ENCODE measurements around the gene NCKAP5. TPM values are rescaled to one million over a fixed set of nuclear protein-coding genes. Genes with fewer than 3 reads are reported as not detected.

Gene NCKAP5
- total RNA-seq, 1 donor from 2014 or later, result 7.9 TPM

DNA sequence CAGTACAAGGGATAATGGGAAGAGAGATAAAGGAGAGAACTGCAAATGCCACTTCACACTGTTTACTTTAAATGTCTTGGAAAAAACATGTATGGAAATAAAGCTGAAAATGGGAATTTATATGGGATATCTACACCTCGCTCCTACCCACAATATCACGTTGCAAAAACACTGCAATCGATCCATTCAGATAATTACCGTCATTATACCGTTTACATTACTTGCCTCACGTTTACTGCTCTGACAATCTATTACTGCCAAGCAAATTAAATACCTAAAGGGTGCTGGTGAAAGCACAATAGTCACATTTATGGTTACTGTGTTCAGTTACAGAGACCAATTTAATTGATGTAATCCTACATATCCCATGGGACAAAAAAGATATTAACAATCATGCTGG is 683.6 kb downstream of the NCKAP5 start:
- DNase-seq (ENCODE audit: low spot score), result no peak

DNA sequence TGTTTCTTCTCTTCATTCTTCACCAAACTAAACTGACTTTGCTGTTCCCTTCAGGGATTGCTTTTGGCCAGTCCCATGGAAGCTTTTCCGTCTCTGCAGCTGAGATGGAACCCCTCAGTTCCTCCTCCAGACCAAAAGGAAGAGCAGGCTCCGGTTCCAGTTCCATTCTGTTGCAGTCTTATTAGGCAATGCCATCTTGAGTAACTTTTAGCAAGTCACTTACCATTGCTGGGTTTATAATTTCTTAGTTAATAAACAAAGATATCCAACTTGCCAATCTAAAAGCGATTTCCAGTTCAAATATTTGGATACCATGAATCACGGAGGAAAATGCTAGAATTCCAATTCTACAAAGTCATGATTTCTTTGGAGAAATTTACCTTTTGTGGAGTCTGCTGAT is 684.0 kb downstream of the NCKAP5 start:
- DNase-seq (ENCODE audit: low spot score), result no peak

DNA sequence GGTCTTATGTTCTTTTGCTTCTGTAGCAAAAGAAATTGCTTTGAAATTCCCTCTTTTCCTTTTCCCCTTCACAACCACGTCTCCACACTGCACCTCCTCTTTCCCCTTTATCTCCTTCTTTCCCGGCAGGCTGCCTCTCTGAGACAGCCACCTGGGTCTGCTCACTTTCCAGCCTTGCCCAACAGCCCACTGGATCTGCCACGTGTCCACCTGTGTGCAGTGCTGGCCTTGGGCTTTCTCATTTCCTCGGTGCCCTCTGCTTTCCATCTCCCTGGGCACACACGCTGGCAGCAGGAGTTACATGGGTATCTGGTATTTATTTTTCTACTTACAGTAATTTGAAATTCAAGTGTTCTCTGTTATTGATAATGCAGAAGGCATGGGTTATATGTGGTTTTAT is 684.8 kb downstream of the NCKAP5 start:
- no peak for DNase-seq (ENCODE audit: low spot score)

DNA sequence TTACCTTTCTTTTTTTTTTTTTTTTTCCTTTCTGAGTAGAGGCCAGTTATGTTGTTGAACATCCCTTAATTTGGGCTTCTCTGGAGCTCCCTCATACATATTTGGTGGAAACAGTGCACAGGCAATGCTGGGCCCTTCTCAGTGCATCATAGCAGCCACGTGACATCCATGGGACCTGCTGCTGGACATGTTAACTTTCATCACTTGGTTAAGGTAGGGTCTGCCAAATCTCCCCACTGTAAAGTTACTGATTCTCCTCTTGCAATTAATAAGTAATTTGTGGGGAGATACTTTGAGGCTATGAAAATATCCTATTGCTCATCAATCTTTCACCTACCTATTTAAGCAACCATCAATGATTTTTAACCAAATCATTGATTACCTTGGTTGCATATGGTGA is 686.7 kb downstream of the NCKAP5 start:
- DNase-seq (ENCODE audit: low spot score), result no peak

DNA sequence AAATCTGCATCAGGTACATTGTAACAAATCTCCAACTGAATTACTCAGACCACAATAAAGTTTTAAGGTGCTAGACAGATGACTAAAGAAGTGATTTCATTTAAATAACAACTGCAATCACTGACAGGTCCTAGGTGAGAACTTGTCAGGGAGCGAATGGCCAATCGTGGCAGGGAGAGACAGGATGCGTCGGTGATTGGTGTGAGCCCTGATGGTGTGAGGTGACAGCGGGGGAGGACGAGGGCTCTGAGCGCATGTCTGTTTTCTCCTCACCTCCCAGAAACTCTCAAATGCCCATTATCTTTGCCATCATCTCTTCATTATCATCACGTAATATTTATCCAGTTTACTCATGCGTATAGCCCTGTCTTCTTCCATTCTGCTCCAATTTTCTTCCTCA is 690.3 kb downstream of the NCKAP5 start:
- DNase-seq (ENCODE audit: low spot score), result no peak

DNA sequence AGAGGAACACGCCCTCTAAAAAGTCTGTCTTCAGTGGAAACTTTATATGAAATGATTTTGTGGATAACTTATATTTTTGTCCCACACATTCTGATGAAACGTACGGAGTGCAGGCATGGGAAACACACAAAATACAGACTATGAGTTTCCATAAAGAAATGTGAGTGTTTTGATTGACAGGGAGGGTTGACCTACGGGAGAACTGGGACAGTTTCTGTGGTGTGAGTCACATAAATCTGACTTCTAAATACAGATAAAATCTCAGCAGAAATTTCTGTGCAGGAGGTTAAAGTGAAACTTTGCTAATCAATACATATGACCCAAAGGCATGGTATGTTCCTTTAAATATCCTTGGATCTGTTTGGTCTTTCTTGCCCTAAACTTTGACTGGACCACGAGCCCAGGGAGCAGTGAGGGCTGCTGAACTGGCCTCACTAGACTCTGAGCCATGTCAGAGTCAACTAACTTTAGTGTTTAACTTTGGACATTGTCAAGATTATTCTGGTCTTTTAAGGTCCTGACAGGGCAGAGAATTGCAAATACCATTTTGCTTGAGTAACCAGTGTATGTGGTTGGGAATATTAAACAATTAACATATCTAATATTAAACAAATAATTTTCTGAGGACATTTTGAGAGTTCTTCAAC is 691.4 kb downstream of the NCKAP5 start:
- no peak for DNase-seq (ENCODE audit: low spot score)

DNA sequence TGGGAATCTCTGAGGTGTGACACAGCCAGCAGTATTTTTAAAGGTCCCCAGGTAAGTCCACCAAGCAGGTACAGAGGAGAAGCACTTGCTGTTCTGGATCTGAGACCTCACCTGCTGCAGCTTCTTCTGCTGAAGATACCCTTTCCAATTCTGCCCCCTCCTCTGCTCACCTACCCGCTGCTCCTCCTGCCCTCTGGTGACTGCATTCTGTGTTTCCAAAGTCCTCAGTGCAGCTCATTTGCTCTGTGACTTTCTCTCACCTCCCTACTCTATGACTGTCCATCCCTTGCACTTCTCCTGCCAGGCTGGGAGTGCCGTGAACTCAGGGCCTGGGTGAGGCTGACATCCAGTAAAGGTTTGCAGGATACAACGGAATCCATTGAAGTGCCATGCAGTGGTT is 693.1 kb downstream of the NCKAP5 start:
- DNase-seq (ENCODE audit: low spot score), result no peak

DNA sequence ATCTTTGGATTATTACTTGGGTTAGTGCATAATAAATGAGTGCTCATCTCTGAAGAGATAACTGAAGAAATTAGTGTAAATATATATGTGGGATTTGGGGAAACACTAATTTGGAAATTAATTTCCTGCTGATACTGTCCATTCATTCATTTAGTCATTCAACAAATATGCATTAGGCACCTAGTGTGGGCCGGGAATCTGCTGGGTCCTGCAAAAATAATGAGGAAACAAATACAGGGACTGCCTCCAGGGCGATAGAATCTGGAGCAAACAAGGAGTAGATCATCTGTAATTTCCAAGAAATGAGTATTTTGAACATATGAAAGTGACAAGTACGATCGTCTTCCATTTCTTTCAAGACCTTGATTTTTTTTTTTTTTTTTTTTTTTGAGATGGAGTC is 694.5 kb downstream of the NCKAP5 start:
- no peak for DNase-seq (ENCODE audit: low spot score)

DNA sequence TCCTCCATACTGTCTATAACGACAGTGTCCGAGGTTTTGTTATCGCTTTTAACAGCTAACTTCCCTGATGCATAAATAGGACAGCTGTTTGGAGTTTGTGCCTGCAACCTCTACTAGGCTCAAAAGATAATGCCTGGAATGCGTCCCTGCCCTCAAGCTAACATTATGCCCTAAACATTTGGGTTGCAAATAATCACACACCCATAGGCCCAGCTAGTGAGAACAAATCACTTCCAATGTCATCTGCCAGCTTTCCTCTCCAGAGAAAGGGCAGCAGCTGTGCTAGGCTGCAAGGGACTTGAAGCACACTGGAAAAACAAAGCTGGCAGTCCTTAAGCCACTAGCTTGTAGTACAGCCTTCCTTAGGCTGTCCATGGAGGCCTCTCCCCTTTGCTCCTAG is 696.4 kb downstream of the NCKAP5 start:
- peak; percentile 66 for DNase-seq (ENCODE audit: low spot score)

DNA sequence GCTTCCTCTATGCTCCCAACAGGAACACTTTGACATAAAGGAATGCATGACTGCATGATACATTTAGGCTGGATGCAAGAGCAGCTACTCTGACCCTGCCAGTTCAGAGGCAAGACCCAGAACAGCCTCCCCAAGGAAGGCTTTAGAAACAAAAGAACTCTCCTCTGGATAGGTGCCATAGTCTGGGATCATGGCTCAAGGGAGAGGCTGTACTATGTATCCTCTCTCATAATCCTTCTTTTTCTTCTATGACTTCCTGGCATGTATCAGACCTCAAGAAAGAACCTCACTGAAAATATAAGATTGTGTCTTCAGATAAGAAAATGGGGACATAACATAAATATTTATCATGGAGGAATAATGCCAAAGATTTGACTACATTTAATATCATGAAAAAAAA is 704.3 kb downstream of the NCKAP5 start:
- DNase-seq (ENCODE audit: low spot score), result no peak

DNA sequence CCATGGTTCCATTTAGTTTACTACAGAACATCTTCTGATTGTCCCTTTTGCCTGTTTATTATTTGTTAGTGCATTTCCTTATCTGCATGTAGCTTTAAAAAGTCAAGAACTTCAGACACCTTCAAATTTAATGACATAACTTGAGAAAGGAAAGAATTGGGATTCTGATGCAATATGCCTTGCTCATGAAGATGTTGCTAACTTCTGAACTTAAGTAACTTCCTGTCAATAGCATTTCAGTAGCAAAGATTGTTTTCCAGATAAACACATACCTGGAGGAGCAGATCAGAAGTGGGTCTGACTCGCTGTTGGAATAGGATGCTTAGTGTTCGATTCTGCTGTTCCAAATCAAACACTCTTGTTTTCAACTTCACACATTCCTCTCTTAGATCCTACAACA is 708.0 kb downstream of the NCKAP5 start:
- DNase-seq (ENCODE audit: low spot score), result no peak

DNA sequence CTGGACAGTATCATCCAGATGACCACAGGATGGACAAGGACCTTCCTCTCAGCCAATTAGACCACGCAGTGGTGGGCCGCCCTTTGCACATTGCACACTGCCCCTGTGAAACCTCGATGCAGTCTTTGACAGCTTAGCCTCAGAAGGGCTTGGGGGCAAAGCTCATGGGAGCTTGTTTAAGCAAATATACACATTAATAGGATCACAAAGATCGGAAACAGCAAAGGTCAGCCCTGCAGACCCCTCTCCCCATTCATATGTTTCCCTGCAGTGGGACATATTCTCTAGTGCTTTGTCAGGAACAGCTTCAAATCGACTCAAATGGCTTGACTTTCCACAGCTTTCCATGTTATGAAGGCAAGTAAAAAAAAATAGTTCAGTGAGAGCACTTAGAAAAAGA is 708.7 kb downstream of the NCKAP5 start:
- no peak for DNase-seq (ENCODE audit: low spot score)

DNA sequence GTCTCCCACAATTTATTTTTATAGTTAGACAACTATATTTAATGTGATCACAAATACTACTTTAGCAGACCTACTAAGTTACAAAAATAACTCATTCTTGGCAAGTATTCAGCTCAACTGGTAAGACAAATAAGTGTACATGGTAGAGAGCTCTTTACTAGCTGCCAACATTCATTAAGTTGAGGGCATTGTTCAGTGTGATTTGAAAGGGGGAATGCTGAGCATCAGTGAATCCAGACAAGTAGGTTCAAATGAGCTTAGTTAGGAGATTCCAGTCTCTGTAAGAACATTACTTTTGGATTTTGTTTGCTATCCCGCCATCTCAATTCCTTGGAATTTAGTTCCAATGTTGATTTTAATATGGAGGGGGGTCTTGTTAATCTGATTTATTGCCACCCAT is 710.9 kb downstream of the NCKAP5 start:
- no peak for DNase-seq (ENCODE audit: low spot score)

DNA sequence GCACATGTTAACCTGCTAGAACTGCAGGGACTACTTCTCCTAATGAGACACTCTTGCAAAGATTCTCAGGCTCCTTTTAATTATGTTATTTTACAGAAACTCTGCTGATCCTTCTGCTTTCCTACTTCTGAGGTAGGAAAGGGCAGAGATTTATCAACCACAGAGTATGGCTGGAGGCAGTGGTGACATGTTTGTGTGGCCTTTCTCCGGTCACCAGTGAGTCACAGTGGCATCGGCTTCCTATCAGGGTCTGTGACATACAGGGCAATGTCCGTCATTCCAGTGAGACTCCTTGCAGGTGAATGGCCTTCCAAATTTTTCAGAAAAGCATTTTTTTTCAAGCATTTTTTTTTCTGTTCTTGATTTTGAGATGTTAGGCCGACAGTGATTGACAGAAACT is 717.6 kb downstream of the NCKAP5 start:
- DNase-seq (ENCODE audit: low spot score), result no peak

DNA sequence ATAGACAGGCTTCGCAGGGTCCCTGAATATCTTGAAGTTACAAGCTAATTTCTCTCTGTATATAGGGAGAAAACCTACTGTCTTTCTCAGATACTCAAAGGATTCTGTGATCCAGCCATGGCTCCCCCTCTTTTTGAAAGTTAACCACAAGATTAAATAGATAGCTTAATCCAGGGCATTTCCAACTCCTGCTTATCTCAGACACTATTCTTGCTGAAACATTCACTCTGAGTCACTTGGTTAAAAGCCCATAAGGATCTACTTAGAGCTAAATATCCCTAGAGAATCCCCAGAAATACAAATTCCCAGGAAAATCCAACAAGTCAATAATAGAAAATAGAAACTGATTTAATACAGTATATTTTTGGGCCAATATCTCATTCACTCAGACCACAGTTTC is 719.1 kb downstream of the NCKAP5 start:
- peak; percentile 88 for DNase-seq (ENCODE audit: low spot score)

DNA sequence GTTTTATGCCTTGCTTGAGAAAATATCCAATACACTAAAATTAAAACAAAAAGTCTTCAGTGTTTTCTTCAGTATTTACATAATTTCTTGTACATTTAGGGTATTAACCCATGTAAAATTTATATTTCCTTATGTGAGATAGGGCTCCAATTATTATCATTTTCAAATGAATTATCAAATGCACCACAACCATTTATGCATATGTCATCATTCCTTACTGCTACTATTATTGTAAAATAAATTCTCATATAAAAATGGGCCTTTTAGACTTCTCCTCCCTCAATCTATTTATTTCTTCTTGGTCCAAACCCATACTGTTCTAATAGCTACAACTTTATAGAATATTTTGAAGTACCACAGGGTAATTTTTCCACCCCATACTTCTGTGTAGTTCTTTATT is 722.9 kb downstream of the NCKAP5 start:
- no peak for DNase-seq (ENCODE audit: low spot score)

DNA sequence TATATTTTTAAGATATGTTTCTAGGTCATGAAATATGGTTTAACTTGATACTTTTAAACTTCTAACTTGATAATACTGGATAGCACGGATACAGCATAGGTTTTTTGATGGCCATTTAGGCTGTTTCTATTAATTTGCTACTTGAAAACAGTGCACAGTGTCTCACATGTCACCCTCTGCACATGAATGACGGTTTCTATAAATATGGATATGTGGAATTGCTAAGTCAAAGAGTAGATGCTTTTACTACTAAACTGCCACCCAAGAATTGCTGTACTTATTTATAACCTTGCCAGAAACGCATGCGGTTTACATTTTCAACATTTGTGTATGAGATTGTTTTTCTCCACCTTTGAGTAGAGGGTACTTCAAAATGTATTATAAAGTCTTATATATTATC is 723.7 kb downstream of the NCKAP5 start:
- no peak for DNase-seq (ENCODE audit: low spot score)

DNA sequence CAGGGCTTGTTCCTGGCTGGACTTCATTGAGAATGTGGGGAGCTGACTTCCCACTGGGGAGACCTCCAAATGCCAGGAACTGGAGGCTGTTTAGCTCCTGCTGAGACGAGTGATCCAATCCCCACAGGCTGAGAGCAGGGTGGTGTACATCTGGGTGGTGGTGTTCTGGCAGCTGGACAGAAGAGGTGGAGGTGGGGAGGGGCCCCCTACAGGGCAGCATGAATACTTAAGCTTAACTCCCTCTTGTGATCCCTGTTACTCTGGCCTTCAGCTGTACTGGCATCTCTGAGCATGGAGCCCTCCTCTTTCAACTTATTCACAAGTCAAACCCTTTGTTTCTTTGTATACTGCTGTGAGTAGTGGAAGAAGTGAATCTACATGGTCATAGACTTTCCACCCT is 730.5 kb downstream of the NCKAP5 start:
- no peak for DNase-seq (ENCODE audit: low spot score)

DNA sequence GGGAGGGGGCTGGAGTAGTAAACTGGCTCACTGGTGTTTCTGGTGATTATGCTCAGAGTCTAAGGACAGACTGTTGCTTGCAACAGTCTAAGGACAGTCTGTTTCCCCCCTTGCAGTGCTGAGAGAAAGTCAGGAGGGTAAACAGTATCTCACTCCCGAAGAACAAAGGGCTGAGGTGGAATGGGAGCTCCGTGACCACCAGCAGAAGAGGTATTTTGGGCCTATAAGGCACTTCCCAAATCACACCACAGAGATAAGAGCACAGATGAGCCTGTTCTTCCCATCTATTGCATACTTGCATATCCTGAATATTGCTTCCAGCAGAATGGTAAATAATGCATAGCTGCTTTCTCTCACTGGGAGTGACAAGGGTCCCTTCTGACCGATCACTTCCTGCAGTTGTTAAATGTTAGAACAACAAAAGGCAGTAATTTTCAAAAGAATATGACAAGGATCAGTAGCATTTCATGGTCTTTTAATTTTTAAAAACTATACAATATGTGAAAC is 737.9 kb downstream of the NCKAP5 start:
- no peak for DNase-seq (ENCODE audit: low spot score)

DNA sequence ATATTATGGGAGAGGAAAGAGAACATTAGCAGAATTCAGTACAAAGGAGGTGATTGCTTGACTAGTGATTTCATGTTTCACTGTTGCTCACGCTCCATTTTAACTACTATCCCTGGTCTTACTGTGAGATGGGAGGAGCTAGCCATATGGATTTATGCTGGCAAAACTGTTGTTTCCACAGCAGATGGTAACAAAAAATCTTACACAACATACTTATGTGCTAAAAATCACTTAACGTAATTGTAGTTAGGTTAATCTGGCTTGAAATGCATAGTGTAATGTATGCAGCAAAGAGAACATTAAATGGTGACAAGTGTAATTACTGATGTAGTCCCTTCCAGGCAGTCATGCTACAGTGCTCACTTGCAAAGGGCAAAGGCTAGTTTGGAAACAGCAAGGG is 742.7 kb downstream of the NCKAP5 start:
- no peak for DNase-seq (ENCODE audit: low spot score)

DNA sequence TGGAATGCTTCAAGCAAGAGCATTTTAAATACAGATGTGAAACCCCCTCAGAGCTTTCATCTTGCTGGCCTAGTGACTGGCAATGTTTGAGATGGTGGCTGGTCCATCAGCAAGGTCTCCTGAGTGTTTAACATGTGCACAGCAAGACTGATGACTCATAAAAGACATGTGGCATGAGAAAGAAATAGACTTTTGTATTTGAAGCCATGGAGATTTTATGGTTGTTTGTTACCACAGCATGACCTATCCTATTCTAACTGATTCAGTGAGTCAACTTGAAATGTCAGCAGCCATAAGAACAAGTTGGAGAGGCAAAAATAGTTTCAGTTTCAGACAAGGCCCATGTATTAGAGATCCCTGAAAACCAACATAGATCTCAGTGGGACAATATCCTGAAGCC is 743.5 kb downstream of the NCKAP5 start:
- no peak for DNase-seq (ENCODE audit: low spot score)

DNA sequence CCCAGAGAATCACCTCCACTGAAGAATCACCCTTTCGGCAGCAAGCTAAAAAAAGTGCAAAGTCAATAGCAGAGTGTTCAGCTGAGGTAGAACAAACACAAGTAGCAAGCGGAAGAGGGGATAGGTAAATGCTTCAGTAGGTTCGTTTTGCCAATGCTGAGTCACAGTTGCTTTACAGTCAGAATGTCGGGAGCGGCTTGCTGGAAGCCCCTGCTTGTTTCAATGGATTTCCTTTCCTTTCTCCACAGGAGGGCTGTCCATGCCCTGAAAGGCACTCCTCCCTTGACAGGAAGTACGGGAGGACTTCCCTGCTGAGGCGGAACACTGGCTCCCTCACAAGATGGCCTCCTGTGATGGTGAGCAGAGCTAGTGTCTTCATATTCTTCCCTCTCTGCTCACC is 752.0 kb downstream of the NCKAP5 start:
- DNase-seq (ENCODE audit: low spot score), result no peak

DNA sequence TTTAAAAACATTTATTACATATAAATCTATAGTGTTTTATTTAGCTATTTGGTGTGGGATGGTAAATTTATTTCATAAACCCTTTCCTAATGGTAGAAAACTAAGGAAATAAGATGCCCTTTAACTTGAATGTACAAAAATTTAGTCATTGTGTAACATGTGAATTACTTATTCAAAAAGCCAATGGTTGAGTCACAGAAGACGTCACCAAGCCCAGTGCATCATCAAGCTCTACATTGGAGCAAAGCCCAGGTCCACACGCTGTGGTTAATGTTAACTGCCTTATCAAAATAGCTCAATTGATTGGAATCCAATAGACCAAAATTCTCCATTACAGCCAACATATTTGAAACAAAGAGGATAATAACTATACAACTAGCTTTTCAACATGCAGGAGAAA is 752.7 kb downstream of the NCKAP5 start:
- DNase-seq (ENCODE audit: low spot score), result no peak

DNA sequence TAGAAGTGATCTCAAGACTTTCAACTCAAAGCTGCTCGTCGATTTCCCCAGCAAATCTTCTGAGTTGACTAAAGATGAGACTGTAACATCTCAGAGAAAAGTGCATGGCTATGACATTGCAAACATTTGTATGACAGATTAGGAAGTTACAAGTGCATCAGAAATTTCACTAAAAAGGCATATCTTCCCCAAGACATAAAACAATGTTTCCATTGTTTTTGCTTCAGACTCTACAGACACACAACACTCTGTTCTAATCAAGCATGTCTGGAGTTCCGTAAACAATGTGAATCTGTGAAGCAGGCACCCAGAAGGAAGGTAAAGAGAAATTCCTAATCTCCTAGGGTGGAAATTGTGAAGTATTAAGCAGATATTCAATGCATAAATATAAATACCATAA is 753.6 kb downstream of the NCKAP5 start:
- DNase-seq (ENCODE audit: low spot score), result peak; percentile 4

All from umbilical cord (tissue), 2 donors.